Spleen (tissue), 3 donors: ENCODE data around the gene NDUFA13.

Experiments
- POLR2A ChIP-seq, 3 donors: fragments of 450-650 bp; IDR thresholded peaks; one replicate each; pipeline ENCODE4 v1.5.1; 2017; ENCODE audit warnings: antibody characterized with exemption in 3 of 3, mild to moderate bottlenecking in 1 of 3
- POLR2AphosphoS5 ChIP-seq, 3 donors: sonication (generic); formaldehyde crosslinking; IDR thresholded peaks; one replicate each; pipeline ENCODE4 v1.5.1; 2017; ENCODE audit warnings: antibody characterized with exemption in 3 of 3

- TF ChIP-seq POLR2AphosphoS5 (IDR thresholded peaks at IDR 0.05) (no peak), POLR2A (IDR thresholded peaks at IDR 0.05) (no peak)
Observed at GRCh38 chr19:19551853-19552192, 35.8 kb downstream of the NDUFA13 start.
